Body of pancreas (tissue), 4 donors: ENCODE data around the gene TACC2. TPM values are rescaled to one million over a fixed set of nuclear protein-coding genes. Genes with fewer than 3 reads are reported as not detected.

ENCODE experiments used
- ATAC-seq: fragments of 150-250 bp; one replicate; pipeline ENCODE4 v1.9.1; 2016
- DNase-seq, 4 donors: peaks; one replicate each; pipeline ENCODE4 v3.0.0-alpha.2; 2019
- H3K27ac ChIP-seq, 4 donors: fragments of 200-600 bp; sonication (generic); 1 replicate in 3 of 4; 2 replicates in 1 of 4; pipeline versions ENCODE4 v1.5.1 to v1.6.1; 2016 to 2019; ENCODE audit warnings: mild to moderate bottlenecking in 1 of 4, mixed read lengths in 1 of 4, moderate library complexity in 1 of 4
- H3K27me3 ChIP-seq, 2 donors: fragments of 200-600 bp; sonication (generic); one replicate each; pipeline ENCODE4 v1.6.0; 2016; ENCODE audit warnings: mild to moderate bottlenecking in 1 of 2
- H3K36me3 ChIP-seq, 2 donors: fragments of 200-600 bp; sonication (generic); replicated peaks in 1 of 2; 2 replicates each; pipeline ENCODE4 v1.5.1; 2016; ENCODE audit warnings: low read depth in 2 of 2; ENCODE audit not compliant: insufficient read depth in 1 of 2
- H3K4me1 ChIP-seq: fragments of 200-600 bp; sonication (generic); one replicate; pipeline ENCODE4 v1.6.0; 2016
- H3K4me3 ChIP-seq, 2 donors: fragments of 200-600 bp; sonication (generic); 1 replicate in 1 of 2; 2 replicates in 1 of 2; pipeline ENCODE4 v1.5.1; 2016 to 2019
- H3K9me3 ChIP-seq, 3 donors: fragments of 200-600 bp; sonication (generic); 1 replicate in 2 of 3; 2 replicates in 1 of 3; pipeline ENCODE4 v1.5.1; 2016
- CTCF ChIP-seq, 7 experiments: fragments of 450-650 bp in 4 of 7; fragments of 200-600 bp in 3 of 7; sonication (generic) in 3 of 7; IDR thresholded peaks; one replicate each; pipeline ENCODE4 v1.5.1; 2016 to 2019; ENCODE audit warnings: antibody characterized with exemption in 7 of 7
- POLR2A ChIP-seq, 3 donors: fragments of 450-650 bp; IDR thresholded peaks; one replicate each; pipeline ENCODE4 v1.6.1; 2016; ENCODE audit warnings: antibody characterized with exemption in 3 of 3, mild to moderate bottlenecking in 2 of 3
- WGBS, 2 donors: methylation state at CpG; one replicate each; pipeline ENCODE4 v1.1.5; 2017; 5-methylcytosine and 5-hydroxymethylcytosine counted together
- intact Hi-C: fragments of 100-400 bp; cut with DNase I; formaldehyde crosslinking; loops from one replicate; pipeline ENCODE4 v1.15.1; 2023
- total RNA-seq, 2 donors: library from RNA; depleted of rRNA; stranded (reverse); fragments of >200 nt; gene quantifications; one replicate each; pipeline ENCODE4 v1.1.0, GENCODE V29; 2016

TACC2 gene
- total RNA-seq, 2 donors from 2014 or later: 29.0 to 38.7 TPM

- Histone ChIP-seq H3K27ac (no peak overlapping the region), H3K36me3 (peaks cover 0 to 4% of the 10 kb centered on the region in 2 donors), H3K9me3 (no peaks in the 10 kb centered on the region), H3K4me1 (no peaks in the 10 kb centered on the region), H3K27me3 (no peaks in the 10 kb centered on the region), H3K4me3 (no peak overlapping the region)
- ATAC-seq (no peak), DNase-seq (no peak)
- 77 to 89% methylated on average over 2 of the region's 2 CpGs for WGBS, 2 donors
- TF ChIP-seq CTCF (IDR thresholded peaks at IDR 0.05) (no peak), POLR2A (IDR thresholded peaks at IDR 0.05) (no peak)
- intact Hi-C loops: no loop called here
Measured at GRCh38 chr10:122234416-122234815, 245.5 kb downstream of the TACC2 start.

GRCh38 chr10:122236690-122237306 is 247.8 kb downstream of the TACC2 start:
- TF ChIP-seq POLR2A (IDR thresholded peaks at IDR 0.05) (no peak), CTCF (IDR thresholded peaks at IDR 0.05) (no peak)
- intact Hi-C loops: no loop called here

GRCh38 chr10:122237331-122237990 is 248.5 kb downstream of the TACC2 start:
- ATAC-seq: no peak
- TF ChIP-seq POLR2A (IDR thresholded peaks at IDR 0.05) (no peak), CTCF (IDR thresholded peaks at IDR 0.05) (no peak)
- Histone ChIP-seq H3K9me3 (no peaks in the 10 kb centered on the region), H3K27ac (no peak overlapping the region), H3K36me3 (peaks cover 0 to 2% of the 10 kb centered on the region in 2 donors), H3K4me1 (no peaks in the 10 kb centered on the region), H3K4me3 (no peak overlapping the region), H3K27me3 (no peaks in the 10 kb centered on the region)
- intact Hi-C loops: no loop called here
- no peak for DNase-seq
- WGBS, 2 donors: 69 to 83% methylated on average over 17 of the region's 17 CpGs

More at GRCh38 chr10:122236690-122237306, 247.8 kb downstream of the TACC2 start:
- H3K4me3 ChIP-seq: no peak overlapping the region
- H3K27me3 ChIP-seq: no peaks in the 10 kb centered on the region
- H3K4me1 ChIP-seq: no peaks in the 10 kb centered on the region
- DNase-seq (no peak), ATAC-seq (no peak)
- H3K9me3 ChIP-seq: no peaks in the 10 kb centered on the region
- 78 to 82% methylated on average over 5 of the region's 5 CpGs for WGBS, 2 donors
- no peak overlapping the region for H3K27ac ChIP-seq
- no peaks in the 10 kb centered on the region for H3K36me3 ChIP-seq

DNA sequence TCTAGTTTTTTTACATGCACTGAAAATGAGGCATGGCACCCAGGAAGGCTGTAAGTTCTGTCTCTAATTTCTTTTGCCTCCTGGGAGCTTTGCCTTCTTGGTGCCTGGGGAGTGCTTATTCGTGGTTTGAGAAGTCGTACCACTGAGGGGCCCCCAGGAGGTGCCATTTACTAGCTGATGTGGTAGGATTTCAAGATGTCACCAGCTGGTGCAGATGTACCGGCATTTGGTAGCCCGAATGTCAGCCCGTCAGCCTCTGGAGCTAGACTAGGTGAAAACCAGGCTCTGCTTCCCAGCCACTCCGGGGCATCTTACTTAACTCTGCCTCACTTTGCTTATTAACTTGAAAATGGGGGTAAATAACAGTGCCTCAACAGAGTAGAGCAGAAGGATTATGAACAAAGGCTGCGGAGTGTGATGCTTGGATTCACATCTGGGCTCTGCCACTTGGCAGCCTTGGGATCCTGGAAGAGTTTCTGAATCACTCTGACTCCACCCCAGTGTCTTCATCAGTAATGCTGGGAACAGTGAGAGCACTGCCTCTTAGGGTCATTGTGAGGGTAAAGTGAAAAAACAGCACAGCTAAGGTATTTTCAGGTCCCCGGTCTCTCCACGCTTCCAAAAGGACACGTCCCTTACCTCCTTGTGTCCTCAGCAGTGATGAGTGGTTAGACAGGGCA is 250.8 kb downstream of the TACC2 start:
- H3K4me3 ChIP-seq: no peak overlapping the region
- TF ChIP-seq POLR2A (IDR thresholded peaks at IDR 0.05) (no peak), CTCF (IDR thresholded peaks at IDR 0.05) (no peak)
- DNase-seq: no peak
- ATAC-seq: no peak
- intact Hi-C loops: no loop called here
- no peaks in the 10 kb centered on the region for H3K4me1 ChIP-seq
- peaks cover 0 to 2% of the 10 kb centered on the region in 2 donors for H3K36me3 ChIP-seq
- 91 to 95% methylated on average over 10 of the region's 10 CpGs for WGBS, 2 donors
- H3K27me3 ChIP-seq: no peaks in the 10 kb centered on the region
- H3K27ac ChIP-seq: no peak overlapping the region
- no peaks in the 10 kb centered on the region for H3K9me3 ChIP-seq
